Trophoblast cell (in vitro differentiated cells and primary cell): Measurements from ENCODE around the gene MN1.

Source experiments
- DNase-seq, 2 donors: peaks; one replicate each; pipeline ENCODE4 v3.0.0-alpha.2; 2016
- H2AFZ ChIP-seq: 2 replicates; pipeline ENCODE4 v1.6.1; 2013; ENCODE audit warnings: low read length, moderate library complexity, mild to moderate bottlenecking; ENCODE audit not compliant: insufficient read depth, poor library complexity
- H2AK5ac ChIP-seq: 2 replicates; pipeline ENCODE4 v1.6.1; 2013; ENCODE audit warnings: mild to moderate bottlenecking, low read length
- H2BK120ac ChIP-seq: 2 replicates; pipeline ENCODE4 v1.6.1; 2013; ENCODE audit warnings: low read length, mild to moderate bottlenecking, moderate library complexity; ENCODE audit not compliant: insufficient read depth, poor library complexity
- H2BK12ac ChIP-seq: 2 replicates; pipeline ENCODE4 v1.6.1; 2013; ENCODE audit warnings: mild to moderate bottlenecking, low read length, moderate library complexity
- H2BK5ac ChIP-seq: 2 replicates; pipeline ENCODE4 v1.6.1; 2013; ENCODE audit warnings: low read length, low read depth, moderate library complexity, mild to moderate bottlenecking; ENCODE audit not compliant: poor library complexity
- H3K14ac ChIP-seq: 2 replicates; pipeline ENCODE4 v1.6.1; 2013; ENCODE audit warnings: mild to moderate bottlenecking, low read length
- H3K18ac ChIP-seq: 2 replicates; pipeline ENCODE4 v1.6.1; 2013; ENCODE audit warnings: mild to moderate bottlenecking, low read length
- H3K23ac ChIP-seq: 2 replicates; pipeline ENCODE4 v1.6.1; 2013; ENCODE audit warnings: low read length
- H3K27ac ChIP-seq: 2 replicates; pipeline ENCODE4 v1.5.1; 2013; ENCODE audit warnings: low read depth, mild to moderate bottlenecking, inconsistent platforms, low read length, moderate library complexity
- H3K27me3 ChIP-seq: 2 replicates; pipeline ENCODE4 v1.6.1; 2013; ENCODE audit warnings: inconsistent platforms, mild to moderate bottlenecking, low read length, moderate library complexity; ENCODE audit not compliant: insufficient read depth
- H3K36me3 ChIP-seq, 2 experiments: 1 replicate in 1 of 2; 2 replicates in 1 of 2; pipeline ENCODE4 v1.6.1; 2013; ENCODE audit warnings: low read length in 2 of 2, mild to moderate bottlenecking in 2 of 2, moderate library complexity in 1 of 2; ENCODE audit not compliant: insufficient read depth in 2 of 2, control insufficient read depth in 1 of 2
- H3K4ac ChIP-seq: 2 replicates; pipeline ENCODE4 v1.6.1; 2013; ENCODE audit warnings: low read depth, mild to moderate bottlenecking, low read length, moderate library complexity
- H3K4me1 ChIP-seq, 2 experiments: 1 replicate in 1 of 2; 2 replicates in 1 of 2; pipeline ENCODE4 v1.6.1; 2013; ENCODE audit warnings: low read length in 2 of 2, mild to moderate bottlenecking in 2 of 2, moderate library complexity in 1 of 2; ENCODE audit not compliant: insufficient read depth in 2 of 2, control insufficient read depth in 1 of 2
- H3K4me2 ChIP-seq: 2 replicates; pipeline ENCODE4 v1.6.1; 2013; ENCODE audit warnings: inconsistent platforms, mild to moderate bottlenecking, low read length, moderate library complexity
- H3K4me3 ChIP-seq: 2 replicates; pipeline ENCODE4 v1.5.1; 2013; ENCODE audit warnings: mild to moderate bottlenecking, low read depth, low read length, inconsistent platforms
- H3K79me1 ChIP-seq: one replicate; pipeline ENCODE4 v1.6.1; 2013; ENCODE audit warnings: low read length
- H3K79me2 ChIP-seq: 2 replicates; pipeline ENCODE4 v1.6.1; 2013; ENCODE audit warnings: low read length, mild to moderate bottlenecking; ENCODE audit not compliant: control insufficient read depth, insufficient read depth, poor library complexity
- H3K9ac ChIP-seq: 2 replicates; pipeline ENCODE4 v1.6.1; 2013; ENCODE audit warnings: mild to moderate bottlenecking, low read length
- H3K9me3 ChIP-seq: 2 replicates; pipeline ENCODE4 v1.6.1; 2013; ENCODE audit warnings: low read depth, mild to moderate bottlenecking, control low read depth, inconsistent platforms, low read length; ENCODE audit not compliant: insufficient read depth
- H4K12ac ChIP-seq: 2 replicates; pipeline ENCODE4 v1.6.1; 2013; ENCODE audit warnings: low read depth, mild to moderate bottlenecking, low read length, moderate library complexity
- H4K8ac ChIP-seq: 2 replicates; pipeline ENCODE4 v1.6.1; 2013; ENCODE audit warnings: low read depth, mild to moderate bottlenecking, low read length, moderate library complexity
- H4K91ac ChIP-seq: one replicate; pipeline ENCODE4 v1.6.1; 2013; ENCODE audit warnings: low read depth, mild to moderate bottlenecking, low read length, moderate library complexity
- WGBS: extraction: QIAGEN DNeasy Blood & Tissue Kit; methylation state at CpG from one replicate; pipeline ENCODE4 v1.1.7; 2013; ENCODE audit warnings: missing lambda C conversion rate; ENCODE audit not compliant: insufficient read length, insufficient coverage; ENCODE audit errors: extremely low coverage; 5-methylcytosine and 5-hydroxymethylcytosine counted together

Gene MN1

GRCh38 chr22:27714068-27714467 lies 87.5 kb downstream of the MN1 start:
- H3K4me1 ChIP-seq, result peaks cover 12% of the 10 kb centered on the region in 2 experiments
- no CpG with 5 or more reads among the region's 6 CpGs for WGBS

GRCh38 chr22:27713461-27713860 lies 88.1 kb downstream of the MN1 start:
- Histone ChIP-seq H3K4me3 (no peak overlapping the region), H3K4ac (no peak overlapping the region), H3K79me2 (no peaks in the 10 kb centered on the region), H3K4me1 (peaks cover 7 to 8% of the 10 kb centered on the region in 2 experiments), H2BK120ac (no peak overlapping the region), H3K14ac (no peak overlapping the region), H2AK5ac (no peak overlapping the region), H4K91ac (no peak overlapping the region), H3K36me3 (no peaks in the 10 kb centered on the region), H2AFZ (no peak overlapping the region), H3K23ac (no peak overlapping the region), H3K27ac (no peak overlapping the region), H2BK12ac (no peak overlapping the region), H3K79me1 (peaks cover 5% of the 10 kb centered on the region), H3K4me2 (no peak overlapping the region), H3K27me3 (no peaks in the 10 kb centered on the region), H3K9ac (no peak overlapping the region), H3K9me3 (peaks cover 2% of the 10 kb centered on the region), H2BK5ac (no peak overlapping the region), H3K18ac (no peak overlapping the region), H4K8ac (no peak overlapping the region), H4K12ac (no peak overlapping the region)
- no CpG with 5 or more reads among the region's 4 CpGs for WGBS
- no peak for DNase-seq

More at GRCh38 chr22:27714068-27714467, 87.5 kb downstream of the MN1 start:
- Histone ChIP-seq H3K4me3 (no peak overlapping the region), H2BK12ac (no peak overlapping the region), H3K4me2 (no peak overlapping the region), H3K9ac (no peak overlapping the region), H4K91ac (no peak overlapping the region), H3K4ac (no peak overlapping the region), H2BK120ac (no peak overlapping the region), H3K27me3 (no peaks in the 10 kb centered on the region), H3K79me1 (peaks cover 5% of the 10 kb centered on the region), H3K79me2 (no peaks in the 10 kb centered on the region), H4K8ac (no peak overlapping the region), H3K18ac (no peak overlapping the region), H2AFZ (no peak overlapping the region), H2BK5ac (no peak overlapping the region), H3K14ac (no peak overlapping the region), H4K12ac (no peak overlapping the region), H2AK5ac (no peak overlapping the region), H3K27ac (no peak overlapping the region), H3K23ac (no peak overlapping the region), H3K36me3 (no peaks in the 10 kb centered on the region), H3K9me3 (peaks cover 2% of the 10 kb centered on the region)
- no peak for DNase-seq

- Histone ChIP-seq H2BK12ac (no peak overlapping the region), H3K4me2 (no peak overlapping the region), H3K27ac (no peak overlapping the region), H3K4me1 (no peaks in the 10 kb centered on the region), H3K36me3 (no peaks in the 10 kb centered on the region), H3K27me3 (no peaks in the 10 kb centered on the region), H2BK120ac (no peak overlapping the region), H3K9me3 (peaks cover 2% of the 10 kb centered on the region), H3K79me1 (no peaks in the 10 kb centered on the region), H2AK5ac (no peak overlapping the region), H3K4me3 (no peak overlapping the region), H3K9ac (no peak overlapping the region), H4K91ac (no peak overlapping the region), H4K12ac (no peak overlapping the region), H2BK5ac (no peak overlapping the region), H3K23ac (no peak overlapping the region), H3K18ac (no peak overlapping the region), H3K14ac (no peak overlapping the region), H4K8ac (no peak overlapping the region), H3K79me2 (no peaks in the 10 kb centered on the region), H3K4ac (no peak overlapping the region), H2AFZ (no peak overlapping the region)
- no CpG with 5 or more reads among the region's 3 CpGs for WGBS
- DNase-seq, result no peak
Measured at GRCh38 chr22:27711756-27712155, 89.8 kb downstream of the MN1 start.

- H2AFZ ChIP-seq, result no peak overlapping the region
- no CpG with 5 or more reads among the region's 3 CpGs for WGBS
Measured at GRCh38 chr22:27711012-27711411, 90.5 kb downstream of the MN1 start.

More at GRCh38 chr22:27711012-27711411, 90.5 kb downstream of the MN1 start:
- Histone ChIP-seq H3K23ac (no peak overlapping the region), H2AK5ac (no peak overlapping the region), H3K9ac (no peak overlapping the region), H3K4me3 (no peak overlapping the region), H3K9me3 (peaks cover 2% of the 10 kb centered on the region), H3K4me2 (no peak overlapping the region), H3K36me3 (no peaks in the 10 kb centered on the region), H4K91ac (no peak overlapping the region), H3K27ac (no peak overlapping the region), H3K79me1 (no peaks in the 10 kb centered on the region), H2BK12ac (no peak overlapping the region), H2BK120ac (no peak overlapping the region), H4K8ac (no peak overlapping the region), H3K4ac (no peak overlapping the region), H3K4me1 (no peaks in the 10 kb centered on the region), H3K79me2 (no peaks in the 10 kb centered on the region), H3K14ac (no peak overlapping the region), H3K27me3 (no peaks in the 10 kb centered on the region), H4K12ac (no peak overlapping the region), H2BK5ac (no peak overlapping the region), H3K18ac (no peak overlapping the region)
- no peak for DNase-seq
